Tibial nerve (tissue), 4 donors: ENCODE measurements around the gene BCHE.

ENCODE experiments used
- EP300 ChIP-seq, 2 donors: sonication (generic); formaldehyde crosslinking; IDR thresholded peaks; one replicate each; pipeline ENCODE4 v1.6.1; 2017; ENCODE audit warnings: antibody characterized with exemption in 2 of 2, mild to moderate bottlenecking in 1 of 2
- POLR2A ChIP-seq, 2 donors: fragments of 450-650 bp; IDR thresholded peaks; one replicate each; pipeline ENCODE4 v1.6.1; 2017; ENCODE audit warnings: antibody characterized with exemption in 2 of 2, mild to moderate bottlenecking in 2 of 2, moderate library complexity in 2 of 2
- TF ChIP-seq, protein P1 (sequence below), 5 experiments: fragments of 200-600 bp in 3 of 5; fragments of 450-650 bp in 2 of 5; sonication (generic) in 3 of 5; IDR thresholded peaks; one replicate each; pipeline ENCODE4 v1.5.1; 2016 to 2019; ENCODE audit warnings: antibody characterized with exemption in 5 of 5, mild to moderate bottlenecking in 3 of 5, moderate library complexity in 2 of 5

DNA sequence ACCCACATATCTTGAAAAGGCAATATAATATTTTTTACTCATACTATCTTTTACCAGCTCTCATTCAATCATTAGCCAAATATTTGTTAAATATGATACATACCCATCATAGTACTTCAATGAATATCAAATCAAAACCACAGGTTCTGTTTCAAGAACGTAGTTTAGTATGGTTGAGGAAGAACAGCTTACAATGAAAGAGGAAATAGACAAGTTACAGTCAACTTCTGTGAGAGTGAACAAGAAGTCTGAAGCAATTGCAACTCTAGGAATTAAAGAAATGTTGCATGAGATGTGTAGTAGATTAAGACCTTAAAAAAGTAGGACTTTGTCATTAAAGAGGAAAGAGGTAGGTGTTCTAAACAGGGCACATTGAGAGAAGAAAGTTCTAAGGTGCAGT, 9.3 kb downstream of the BCHE start:
- TF ChIP-seq, protein P1, sequence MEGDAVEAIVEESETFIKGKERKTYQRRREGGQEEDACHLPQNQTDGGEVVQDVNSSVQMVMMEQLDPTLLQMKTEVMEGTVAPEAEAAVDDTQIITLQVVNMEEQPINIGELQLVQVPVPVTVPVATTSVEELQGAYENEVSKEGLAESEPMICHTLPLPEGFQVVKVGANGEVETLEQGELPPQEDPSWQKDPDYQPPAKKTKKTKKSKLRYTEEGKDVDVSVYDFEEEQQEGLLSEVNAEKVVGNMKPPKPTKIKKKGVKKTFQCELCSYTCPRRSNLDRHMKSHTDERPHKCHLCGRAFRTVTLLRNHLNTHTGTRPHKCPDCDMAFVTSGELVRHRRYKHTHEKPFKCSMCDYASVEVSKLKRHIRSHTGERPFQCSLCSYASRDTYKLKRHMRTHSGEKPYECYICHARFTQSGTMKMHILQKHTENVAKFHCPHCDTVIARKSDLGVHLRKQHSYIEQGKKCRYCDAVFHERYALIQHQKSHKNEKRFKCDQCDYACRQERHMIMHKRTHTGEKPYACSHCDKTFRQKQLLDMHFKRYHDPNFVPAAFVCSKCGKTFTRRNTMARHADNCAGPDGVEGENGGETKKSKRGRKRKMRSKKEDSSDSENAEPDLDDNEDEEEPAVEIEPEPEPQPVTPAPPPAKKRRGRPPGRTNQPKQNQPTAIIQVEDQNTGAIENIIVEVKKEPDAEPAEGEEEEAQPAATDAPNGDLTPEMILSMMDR (IDR thresholded peaks at IDR 0.05) = no peak
- TF ChIP-seq POLR2A (IDR thresholded peaks at IDR 0.05) (no peak), EP300 (IDR thresholded peaks at IDR 0.05) (no peak)
